Cardiac muscle cell (in vitro differentiated cells and primary cell): ENCODE results near the gene DCUN1D2. TPM values are rescaled to one million over a fixed set of nuclear protein-coding genes. Genes with fewer than 3 reads are reported as not detected.
A peak's percentile ranks its signal among the peaks of the same experiment; 100 is the strongest.

Experiments used
- DNase-seq, 2 donors: peaks; one replicate each; pipeline versions ENCODE4 v3.0.0 to v3.0.0-alpha.2; 2010 to 2017; ENCODE audit warnings: low read depth in 1 of 2, low spot score in 1 of 2
- H3K27ac ChIP-seq: fragments of 200-600 bp; sonication (generic); 2 replicates; pipeline ENCODE4 v1.5.1; 2016
- H3K27me3 ChIP-seq: fragments of 200-600 bp; sonication (generic); 2 replicates; pipeline ENCODE4 v1.6.0; 2016; ENCODE audit warnings: control low read depth
- H3K36me3 ChIP-seq: fragments of 200-600 bp; sonication (generic); 2 replicates; pipeline ENCODE4 v1.5.1; 2016; ENCODE audit warnings: control low read depth
- H3K4me1 ChIP-seq: fragments of 200-600 bp; sonication (generic); 2 replicates; pipeline ENCODE4 v1.8.1; 2017; ENCODE audit warnings: low read depth, mild to moderate bottlenecking, mixed run types
- H3K4me3 ChIP-seq: fragments of 200-600 bp; sonication (generic); 2 replicates; pipeline ENCODE4 v1.5.1; 2016; ENCODE audit warnings: mild to moderate bottlenecking
- H3K9me3 ChIP-seq: fragments of 200-600 bp; sonication (generic); 2 replicates; pipeline ENCODE4 v1.5.1; 2017; ENCODE audit warnings: low read depth, mild to moderate bottlenecking, control low read depth
- CTCF ChIP-seq: IDR thresholded peaks from 2 replicates; pipeline ENCODE4 v1.5.1; 2012; ENCODE audit warnings: low read depth, mild to moderate bottlenecking, low read length
- polyA plus RNA-seq: library from polyadenylated mRNA; unstranded; fragments of >200 nt; fragmentation: Nextera tagmentation; extraction: Ambion mirVana; gene quantifications from 2 replicates; pipeline ENCODE4 v1.2.1, GENCODE V29; 2016
- total RNA-seq: library from RNA; depleted of rRNA; stranded (reverse); fragments of >200 nt; gene quantifications from 2 replicates; pipeline ENCODE4 v1.2.3, GENCODE V29; 2016

The DCUN1D2 gene
- total and polyA plus RNA-seq, 2 experiments from 2014 or later, result 23.7 to 32.4 TPM

- H3K27ac ChIP-seq, result no peak overlapping the region
- H3K4me1 ChIP-seq, result peaks cover 15% of the 10 kb centered on the region
- no peaks in the 10 kb centered on the region for H3K27me3 ChIP-seq
- TF ChIP-seq CTCF, result no peak
- H3K4me3 ChIP-seq, result no peak overlapping the region
- H3K36me3 ChIP-seq, result peaks cover 2% of the 10 kb centered on the region
- no peak for DNase-seq
- H3K9me3 ChIP-seq, result no peaks in the 10 kb centered on the region
These were observed 46.7 kb upstream of the DCUN1D2 start for GRCh38 chr13:113537205-113537604.

- H3K9me3 ChIP-seq, result no peaks in the 10 kb centered on the region
- H3K27ac ChIP-seq, result no peak overlapping the region
- peaks cover 19% of the 10 kb centered on the region for H3K4me1 ChIP-seq
- H3K4me3 ChIP-seq, result no peak overlapping the region
- TF ChIP-seq CTCF, result no peak
- H3K27me3 ChIP-seq, result no peaks in the 10 kb centered on the region
- DNase-seq, result no peak
- peaks cover 2% of the 10 kb centered on the region for H3K36me3 ChIP-seq
These were observed 46.1 kb upstream of the DCUN1D2 start for GRCh38 chr13:113536461-113537110.

- no peaks in the 10 kb centered on the region for H3K27me3 ChIP-seq
- TF ChIP-seq CTCF, result no peak
- H3K36me3 ChIP-seq, result peaks cover 2% of the 10 kb centered on the region
- peaks cover 19% of the 10 kb centered on the region for H3K4me1 ChIP-seq
- DNase-seq, result no peak
- no peaks in the 10 kb centered on the region for H3K9me3 ChIP-seq
- no peak overlapping the region for H3K4me3 ChIP-seq
- H3K27ac ChIP-seq, result no peak overlapping the region
These were observed 44.9 kb upstream of the DCUN1D2 start for GRCh38 chr13:113535381-113535781.

- Histone ChIP-seq H3K4me3 (no peak overlapping the region), H3K27me3 (peaks cover 4% of the 10 kb centered on the region), H3K9me3 (no peaks in the 10 kb centered on the region), H3K4me1 (peaks cover 19% of the 10 kb centered on the region), H3K36me3 (peaks cover 2% of the 10 kb centered on the region), H3K27ac (no peak overlapping the region)
- no peak for DNase-seq
- TF ChIP-seq CTCF, result no peak
These were observed 43.8 kb upstream of the DCUN1D2 start for GRCh38 chr13:113534236-113534860.

DNA sequence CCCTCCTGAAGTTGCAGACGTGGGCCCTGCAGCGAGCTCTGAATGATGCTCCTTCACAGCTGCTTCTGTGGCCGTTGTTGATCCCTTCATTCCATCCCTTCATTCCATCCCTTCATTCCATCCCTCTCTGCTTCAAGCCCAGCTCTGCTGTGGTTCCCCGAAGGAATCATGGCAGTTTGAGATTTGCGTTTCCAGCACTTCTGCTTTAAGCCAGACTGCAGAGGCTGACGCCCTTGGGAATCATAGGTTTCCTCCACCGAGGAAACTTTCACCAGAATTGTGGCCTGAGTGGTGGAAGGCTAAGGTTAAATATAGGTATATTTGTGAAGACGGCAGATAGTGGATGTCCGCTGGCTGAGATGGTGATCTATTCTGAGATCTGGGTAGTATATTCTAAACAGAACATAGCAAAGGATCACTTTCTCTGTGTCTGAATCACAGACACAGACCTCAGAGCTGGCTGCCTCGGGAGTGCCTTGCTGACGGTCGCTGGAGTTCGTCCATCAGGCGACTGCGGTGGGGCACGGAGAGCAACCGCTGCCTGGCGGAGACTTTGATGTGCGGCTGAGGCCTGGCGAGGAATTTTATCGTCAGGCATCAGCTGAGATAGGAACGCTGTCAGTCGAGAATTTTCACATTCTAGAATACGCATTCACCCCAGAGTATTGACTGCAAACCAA is 42.8 kb upstream of the DCUN1D2 start:
- Histone ChIP-seq H3K27ac (peak overlapping the region; percentile 83), H3K27me3 (peaks cover 4% of the 10 kb centered on the region), H3K4me1 (peaks cover 28% of the 10 kb centered on the region), H3K9me3 (no peaks in the 10 kb centered on the region), H3K4me3 (no peak overlapping the region), H3K36me3 (peaks cover 2% of the 10 kb centered on the region)
- TF ChIP-seq CTCF, result no peak
- DNase-seq, result peak in 1 of 2 donors; percentile 70
